M059J (cell line): ENCODE measurements around the gene KRABD2. TPM values are rescaled to one million over a fixed set of nuclear protein-coding genes. Genes with fewer than 3 reads are reported as not detected.

Experiments used
- total RNA-seq: library from RNA; depleted of rRNA; stranded (reverse); fragments of >200 nt; shearing (Covaris generic); gene quantifications from 2 replicates; pipeline ENCODE4 v1.2.3, GENCODE V29; 2014; rRNA removed

Gene KRABD2

Other genes starting within 250 kb of the KRABD2 start
- 10.6 and 18.4 TPM in 2 replicates for gene PER1, start 224.3 kb downstream of the KRABD2 start, total RNA-seq
- gene VAMP2, start 213.8 kb downstream of the KRABD2 start, total RNA-seq: 3.8 and 4.4 TPM in 2 replicates
- 27.5 and 31.5 TPM in 2 replicates for gene TMEM107, start 200.3 kb downstream of the KRABD2 start, total RNA-seq
- gene BORCS6, start 186.5 kb downstream of the KRABD2 start, total RNA-seq: 3.9 and 6.8 TPM in 2 replicates
- gene AURKB, start 166.1 kb downstream of the KRABD2 start, total RNA-seq: 78.7 and 123 TPM in 2 replicates
- 0.49 and 3.1 TPM in 2 replicates for gene CTC1, start 128.6 kb downstream of the KRABD2 start, total RNA-seq
- 14.5 and 22.9 TPM in 2 replicates for gene PFAS, start 127.4 kb downstream of the KRABD2 start, total RNA-seq
- 5.6 and 14.7 TPM in 2 replicates for gene RANGRF, start 88.0 kb downstream of the KRABD2 start, total RNA-seq
- gene SLC25A35, start 81.3 kb downstream of the KRABD2 start, total RNA-seq: 1.7 and 2.4 TPM in 2 replicates
- gene ARHGEF15, start 66.5 kb downstream of the KRABD2 start, total RNA-seq: not detected in 2 replicates
- gene ODF4, start 36.9 kb downstream of the KRABD2 start, total RNA-seq: not detected in 2 replicates
- gene RPL26, start 6.5 kb upstream of the KRABD2 start, total RNA-seq: 2,231 and 3,155 TPM in 2 replicates
- 0.10 TPM in 1 of 2 replicates, not detected in the other for gene RNF222, start 21.1 kb upstream of the KRABD2 start, total RNA-seq
- 39.5 and 43.7 TPM in 2 replicates for gene NDEL1, start 59.2 kb upstream of the KRABD2 start, total RNA-seq